HG03095 (cell line): ENCODE results near the gene ZCCHC14.
"Not testable (repeated sequence)": the region's sequence is repeated elsewhere in the genome, so short reads cannot be mapped to it uniquely, and the experiment has no call there.

Experiments used
- ATAC-seq: cut with Tn5 transposase; IDR thresholded peaks from one replicate; pipeline ENCODE4 v1.9.1; 2021; ENCODE audit warnings: moderate library complexity; ENCODE audit not compliant: unreplicated experiment

ZCCHC14 gene

DNA sequence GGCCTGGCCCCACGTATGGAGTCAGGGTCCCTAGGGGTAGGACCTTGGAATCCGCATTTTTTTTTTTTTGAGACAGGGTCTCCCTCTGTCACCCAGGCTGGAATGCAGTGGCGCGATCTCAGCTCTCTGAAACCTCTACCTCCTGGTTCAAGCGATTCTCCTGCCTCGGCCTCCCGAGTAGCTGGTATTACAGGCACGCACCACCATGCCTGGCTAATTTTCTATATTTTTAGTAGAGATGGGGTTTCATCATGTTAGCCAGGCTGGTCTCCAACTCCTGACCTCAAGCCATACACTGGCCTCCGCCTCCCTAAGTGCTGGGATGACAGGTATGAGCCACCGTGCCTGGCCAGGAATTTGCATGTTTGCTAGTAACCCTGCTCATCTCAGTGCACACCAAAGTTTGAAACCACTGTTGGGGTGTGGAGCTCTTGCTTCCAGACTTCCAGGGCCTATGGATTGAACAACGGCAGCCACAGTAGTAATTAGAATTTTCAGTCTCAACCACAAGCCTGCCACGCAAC is 5.0 kb upstream of the ZCCHC14 start:
- ATAC-seq = not testable (repeated sequence)

DNA sequence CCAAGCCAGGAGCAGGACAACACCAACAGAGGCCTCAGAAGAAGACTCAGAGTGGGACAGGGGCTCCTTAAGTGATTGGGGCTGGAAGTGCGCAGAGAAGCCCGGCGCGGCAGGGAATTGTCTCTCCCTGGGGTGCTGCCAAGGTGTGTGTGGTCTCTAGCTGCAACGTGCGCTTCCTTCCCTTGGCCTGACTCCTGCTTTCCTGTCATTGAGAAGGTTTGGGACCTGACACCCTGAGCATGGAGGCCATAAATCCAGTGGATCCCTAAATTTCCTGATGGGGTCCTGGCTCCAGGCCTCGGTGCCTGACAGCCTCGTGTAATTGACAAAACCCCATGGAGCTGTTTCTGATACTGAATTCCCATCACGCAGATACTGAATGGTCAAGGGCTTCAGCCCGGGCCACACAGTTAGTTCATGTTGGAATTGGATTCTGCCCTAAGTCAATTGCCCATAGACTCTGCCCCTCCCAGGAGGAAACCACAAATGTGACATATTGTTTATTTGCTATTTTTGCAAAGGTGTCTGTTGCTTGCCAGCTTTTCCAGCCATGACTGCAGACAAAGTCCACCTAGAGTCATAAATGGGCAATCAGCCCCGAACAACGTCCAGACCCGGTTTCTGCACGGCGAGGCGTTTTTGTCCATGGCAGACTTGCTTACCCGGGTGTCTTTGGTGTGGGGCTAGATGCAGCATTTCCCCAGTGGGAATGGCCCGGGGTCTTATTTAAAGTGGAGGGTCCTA is 4.4 kb upstream of the ZCCHC14 start:
- not testable (repeated sequence) for ATAC-seq

DNA sequence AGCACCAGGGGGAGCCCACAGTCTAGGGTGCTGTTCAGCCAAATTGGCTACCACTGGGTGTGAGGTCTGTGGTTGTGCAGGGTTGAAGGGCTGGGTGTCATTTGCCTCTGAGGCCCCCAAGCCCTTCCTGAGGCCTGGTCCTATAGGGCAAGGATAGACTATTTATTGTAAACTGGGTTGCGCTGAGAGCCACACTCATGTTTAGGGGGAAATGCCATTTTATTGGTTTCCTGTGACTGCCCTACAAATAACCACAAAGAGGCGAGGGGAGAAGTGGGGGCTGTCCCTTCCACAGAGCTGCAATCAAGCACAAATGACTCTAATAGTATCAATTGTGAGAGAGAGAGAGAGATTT is 3.6 kb upstream of the ZCCHC14 start:
- ATAC-seq = no peak

DNA sequence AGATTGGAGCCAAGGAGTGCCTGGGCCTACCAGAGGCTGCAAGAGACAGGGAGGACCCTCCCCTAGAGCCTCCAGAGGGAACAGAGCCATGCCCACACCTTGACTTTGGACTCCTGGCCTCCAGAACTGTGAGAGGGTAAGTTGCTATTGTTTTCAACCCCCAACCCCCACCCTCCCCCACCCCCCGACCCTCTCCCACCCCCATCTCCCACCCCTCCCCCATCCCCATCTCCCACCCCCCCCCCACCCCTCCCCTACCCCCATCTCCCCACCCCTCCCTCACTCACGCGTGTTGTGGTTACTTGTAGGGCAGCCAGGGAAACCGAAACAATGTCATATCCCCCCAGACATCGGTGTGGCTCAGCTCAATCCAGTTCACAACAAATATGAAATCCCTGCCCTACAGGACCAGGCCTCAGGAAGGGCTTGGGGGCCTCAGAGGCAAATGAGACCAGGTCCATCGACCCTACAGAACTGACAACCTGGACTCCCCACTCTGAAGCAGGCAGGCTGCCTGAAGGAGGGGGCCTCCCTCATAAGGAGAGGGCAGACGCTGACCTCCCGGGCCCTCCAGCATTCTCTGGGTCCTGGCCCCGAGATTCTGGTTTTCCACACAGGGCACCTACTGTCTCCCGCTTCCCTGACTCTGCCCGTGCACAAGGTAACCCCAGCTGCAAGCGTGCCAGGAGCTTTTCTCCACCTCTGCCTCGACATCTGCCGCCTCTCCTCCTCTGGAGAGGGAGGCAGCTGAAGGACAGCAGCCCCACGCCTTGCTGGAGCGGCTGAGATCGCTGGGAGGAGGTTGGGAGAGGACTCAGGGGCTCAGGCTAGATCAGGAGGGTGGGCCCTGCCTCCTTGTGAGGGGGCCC is 3.0 kb upstream of the ZCCHC14 start:
- no peak for ATAC-seq

DNA sequence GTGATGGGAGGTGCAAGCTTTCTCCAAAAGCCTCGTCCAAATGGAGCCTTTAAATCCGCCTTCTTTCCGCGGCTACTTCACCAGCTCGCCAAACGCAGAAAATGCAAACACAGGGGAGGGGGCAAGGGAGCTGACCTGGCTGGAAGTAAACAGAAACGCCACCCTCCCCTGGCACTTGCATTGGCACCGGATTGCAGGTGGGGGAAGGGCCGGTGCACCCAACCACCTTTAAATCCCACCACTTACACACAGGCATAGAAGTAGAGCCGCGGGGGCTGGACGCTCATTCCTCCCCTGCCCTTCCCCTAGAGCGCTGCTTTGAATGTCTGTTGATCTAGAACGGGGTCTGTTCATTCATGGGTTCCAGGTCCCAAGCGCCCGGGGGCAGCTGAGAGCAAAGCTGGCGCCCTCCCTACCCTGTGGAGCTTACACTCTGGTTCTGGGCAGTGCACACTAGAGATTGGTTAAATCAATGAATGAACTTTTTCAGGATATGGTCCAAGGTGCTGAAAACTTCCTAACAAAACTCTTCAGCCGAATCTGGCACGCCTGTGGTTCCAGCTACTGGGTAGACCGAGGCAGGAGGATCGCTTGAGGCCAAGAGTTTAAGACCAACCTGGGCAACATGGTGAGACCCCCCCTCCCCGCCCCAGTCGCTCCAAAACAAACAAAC is 920 bp upstream of the ZCCHC14 start:
- no peak for ATAC-seq

DNA sequence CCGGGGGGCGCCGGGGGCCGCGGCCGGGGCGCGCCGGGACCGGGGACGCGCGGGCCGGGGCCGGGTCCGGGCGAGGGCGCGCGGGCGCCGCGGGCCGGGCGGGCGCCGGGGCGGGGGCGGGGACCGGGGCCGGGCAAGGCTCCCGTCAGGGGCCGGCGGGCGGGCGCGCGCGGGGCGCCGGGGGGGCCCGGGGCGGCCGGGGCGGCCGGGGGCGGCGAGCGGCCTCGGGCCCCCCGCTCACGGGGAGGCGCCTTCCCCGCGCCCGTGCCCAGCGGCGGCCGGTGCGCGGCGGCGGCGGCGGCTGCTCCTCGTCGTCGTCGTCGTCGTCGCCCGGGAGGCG is 563 bp downstream of the ZCCHC14 start:
- ATAC-seq = no peak

DNA sequence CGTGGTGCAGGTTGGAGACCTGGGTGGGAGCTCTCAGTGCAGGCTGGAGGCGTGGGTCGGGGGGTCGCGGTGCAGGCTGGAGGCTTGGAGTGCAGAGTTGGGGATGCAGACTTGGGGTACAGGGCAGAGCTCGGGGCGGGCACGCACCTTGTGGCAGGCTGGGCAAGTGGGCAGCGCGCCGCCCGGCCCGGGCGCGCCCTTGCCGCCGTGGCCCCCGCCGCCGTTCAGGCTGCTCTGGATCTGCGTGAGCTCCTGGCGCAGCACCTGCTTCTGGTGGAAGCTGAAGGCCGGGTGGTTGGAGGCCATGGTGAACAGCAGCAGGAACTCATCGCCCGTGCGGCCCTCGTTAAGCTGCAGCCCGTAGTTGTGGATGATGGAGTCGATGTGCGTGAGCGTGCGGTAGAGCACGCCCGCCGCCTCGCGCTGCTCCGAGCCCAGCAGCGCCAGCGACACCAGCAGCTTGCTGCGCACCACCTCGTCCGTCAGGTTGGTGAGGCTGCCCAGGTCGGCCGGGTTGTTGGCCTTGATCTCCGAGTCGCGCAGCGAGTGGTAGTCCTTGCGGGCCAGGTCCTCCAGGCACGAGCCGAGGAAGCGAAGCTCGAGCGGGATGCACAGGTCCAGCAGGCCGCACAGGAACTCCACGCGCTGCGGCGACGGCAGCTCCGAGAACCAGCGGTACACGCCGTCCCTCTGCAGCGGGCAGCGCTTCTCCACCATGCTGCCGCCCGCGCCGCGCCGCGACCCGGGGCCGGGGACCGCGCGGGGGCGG is 1.1 kb downstream of the ZCCHC14 start:
- no peak for ATAC-seq

DNA sequence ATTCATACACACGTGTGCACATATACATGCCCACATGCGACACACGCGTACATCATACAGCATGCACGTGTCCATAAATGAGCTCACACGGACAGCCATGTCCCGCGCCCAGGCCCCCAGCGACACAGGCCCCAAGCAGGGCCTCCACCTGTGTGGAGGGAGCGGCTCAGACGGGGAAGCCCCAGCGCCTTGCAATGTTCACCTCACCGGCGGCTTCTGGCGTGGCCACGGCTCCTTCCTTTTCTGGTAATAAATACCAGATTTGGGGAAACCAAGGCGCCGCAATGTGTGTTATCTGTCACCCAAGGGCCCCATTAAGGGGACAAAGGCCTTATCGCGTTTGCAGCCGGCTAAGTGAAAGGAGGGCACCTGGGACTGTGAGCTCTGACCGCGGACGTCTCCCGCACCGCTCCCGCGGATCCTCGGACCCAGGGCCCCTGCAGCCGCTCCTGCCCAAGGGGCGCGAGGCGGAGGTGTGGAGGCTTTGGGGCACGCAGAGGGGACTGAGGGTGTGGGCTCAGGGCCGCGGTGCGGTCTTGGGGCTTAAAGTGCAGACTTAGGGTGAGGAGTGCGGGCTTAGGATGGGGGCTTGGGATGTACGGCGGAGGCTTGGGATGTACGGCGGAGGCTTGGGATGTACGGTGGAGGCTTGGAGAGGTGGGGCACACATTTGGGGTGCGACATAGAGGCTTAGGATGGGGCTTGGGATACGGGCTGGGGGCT is 1.9 kb downstream of the ZCCHC14 start:
- ATAC-seq = not testable (repeated sequence)

DNA sequence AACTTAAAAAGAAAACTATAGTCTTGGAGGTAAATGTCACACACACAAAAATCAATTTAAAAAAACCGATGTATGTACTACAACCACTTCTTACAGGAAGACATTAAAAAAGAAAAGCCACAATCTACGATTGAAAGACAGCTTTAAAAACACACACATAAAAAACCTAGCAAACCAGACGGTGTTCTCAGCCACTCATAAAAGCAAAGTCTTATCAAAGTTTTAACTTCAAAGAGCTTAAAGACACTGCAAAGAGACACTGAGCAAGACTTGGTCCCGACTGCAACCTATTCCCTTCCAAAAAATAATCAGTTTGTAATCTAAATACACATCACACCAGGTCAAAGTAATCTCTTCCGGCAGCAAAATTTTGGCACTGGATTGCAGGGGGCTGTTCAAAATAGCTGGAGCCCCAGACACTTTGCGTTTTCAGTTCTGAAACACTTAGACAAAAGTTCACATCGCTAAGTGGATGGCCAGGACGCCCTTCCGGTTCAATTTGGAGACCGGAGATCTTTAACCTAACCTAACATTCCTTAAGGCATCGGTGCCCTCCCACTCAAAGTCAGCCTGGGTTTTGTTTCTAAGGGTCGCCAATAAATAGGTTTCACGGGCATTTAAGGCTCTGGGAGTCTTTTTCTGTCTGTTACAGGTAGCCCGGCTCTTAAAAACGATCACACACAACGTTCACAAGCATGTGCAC is 2.6 kb downstream of the ZCCHC14 start:
- no peak for ATAC-seq

DNA sequence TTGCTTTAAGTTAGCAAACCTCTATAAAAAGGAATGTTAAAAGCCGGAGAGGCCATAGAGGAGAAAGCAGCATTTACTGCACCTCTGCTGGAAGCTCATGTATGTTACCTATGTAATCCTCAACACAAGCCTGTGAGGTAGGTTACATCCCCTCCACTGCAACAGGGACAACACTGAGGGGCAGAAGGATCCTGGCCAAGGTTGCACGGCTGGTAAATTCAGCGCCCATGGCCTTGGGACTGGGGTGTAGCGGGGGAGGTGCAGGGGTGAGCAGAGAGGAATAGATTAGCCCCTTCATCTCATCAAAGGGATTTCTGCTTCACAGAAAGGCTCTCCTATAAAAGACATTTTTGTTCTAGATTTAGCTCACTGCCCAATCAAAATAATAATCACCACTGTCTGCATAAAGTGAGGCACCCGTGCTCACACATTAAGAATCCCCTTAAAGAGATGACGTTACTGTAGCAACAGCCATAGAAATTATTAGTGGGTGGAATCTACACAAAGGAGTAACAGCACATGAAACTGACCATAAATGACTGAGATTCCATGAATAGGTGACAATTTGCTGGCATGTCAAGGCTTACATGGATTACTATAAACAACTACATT is 3.3 kb downstream of the ZCCHC14 start:
- ATAC-seq = no peak

DNA sequence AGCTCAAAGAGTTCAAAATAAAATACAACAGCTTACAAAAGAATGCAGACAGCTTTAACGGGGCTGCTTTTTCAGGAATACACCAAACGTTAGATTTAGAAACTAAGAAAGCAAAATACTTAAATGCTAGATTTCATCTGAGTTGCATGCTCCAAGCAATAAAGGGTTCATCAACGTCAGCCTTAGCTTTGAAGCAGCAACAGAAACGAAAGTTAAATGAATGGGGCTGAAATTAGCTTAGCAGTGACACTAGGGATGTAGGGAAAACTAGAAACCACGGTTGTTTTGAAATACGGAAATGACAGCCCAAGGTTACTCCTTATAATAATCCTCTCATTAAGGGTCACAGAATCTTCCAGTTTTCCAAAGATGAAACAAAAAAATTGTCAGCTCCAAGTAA is 3.9 kb downstream of the ZCCHC14 start:
- not testable (repeated sequence) for ATAC-seq

DNA sequence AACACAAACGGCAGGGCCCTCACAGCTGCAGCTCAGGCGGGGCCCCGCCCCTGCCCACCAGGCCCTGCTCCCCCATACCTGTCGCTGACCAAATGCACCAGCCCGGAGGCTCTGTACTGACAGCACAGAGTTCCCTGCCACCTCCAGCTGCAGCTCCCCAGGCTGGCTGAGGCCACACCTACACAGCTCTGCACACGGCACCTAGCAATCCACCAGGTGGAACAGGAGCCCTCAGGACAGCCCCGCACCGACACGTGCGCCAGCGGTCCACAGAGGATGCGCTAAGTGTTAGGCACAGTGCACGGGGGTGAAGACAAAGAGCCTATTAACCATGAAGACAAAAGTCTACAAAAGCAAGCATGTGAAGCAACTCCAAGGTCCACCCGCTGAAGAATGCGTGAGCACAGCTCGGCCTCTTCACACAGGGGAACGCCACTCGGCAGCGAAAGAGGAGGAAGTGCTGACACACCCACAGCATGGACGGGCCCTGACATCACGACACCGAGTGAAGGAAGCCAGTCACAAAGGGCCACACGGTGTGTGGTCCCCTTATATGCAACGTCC is 5.4 kb downstream of the ZCCHC14 start:
- no peak for ATAC-seq

DNA sequence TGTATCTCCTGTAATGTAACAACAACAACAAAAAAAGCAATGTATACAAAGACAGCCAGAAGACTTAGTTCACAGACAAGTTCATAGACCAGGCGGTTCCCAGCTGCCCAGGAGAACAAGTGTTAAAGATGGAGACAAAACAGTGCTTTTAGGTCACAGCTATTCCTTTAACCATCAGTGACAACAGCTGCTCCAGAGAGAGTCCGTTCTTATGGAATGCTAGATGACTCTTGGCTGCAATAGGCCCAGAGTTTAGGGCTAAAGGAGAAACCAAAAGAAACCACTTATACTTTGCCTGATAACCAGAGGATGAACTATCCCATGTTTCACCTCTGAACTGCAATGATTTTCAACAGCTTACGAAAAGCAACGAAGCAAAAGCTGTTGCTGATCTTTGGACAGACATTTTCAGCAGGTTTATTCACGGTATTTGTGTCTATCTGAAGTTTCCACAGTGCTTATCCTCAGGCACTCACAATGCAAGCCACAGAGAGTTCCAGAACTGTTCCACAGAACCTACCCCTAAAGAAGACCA is 6.0 kb downstream of the ZCCHC14 start:
- no peak for ATAC-seq

DNA sequence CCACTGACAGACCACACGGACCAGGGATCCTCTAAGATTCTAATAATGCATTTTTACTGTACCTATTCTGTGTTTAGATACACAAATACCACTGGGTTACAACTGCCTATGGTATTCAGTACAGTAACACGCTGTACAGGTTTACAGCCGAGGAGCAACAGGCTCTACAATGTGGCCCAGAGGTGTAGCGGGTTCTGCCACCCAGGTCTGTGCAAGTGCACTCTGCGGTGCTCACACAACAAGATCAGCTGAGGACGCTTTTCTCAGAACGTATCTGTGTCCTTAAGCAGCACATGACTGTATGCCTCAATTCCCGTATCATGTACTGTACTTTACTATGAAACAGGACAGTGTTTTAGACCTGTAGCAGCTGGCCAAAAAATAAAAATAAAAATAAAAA is 6.5 kb downstream of the ZCCHC14 start:
- no peak for ATAC-seq

DNA sequence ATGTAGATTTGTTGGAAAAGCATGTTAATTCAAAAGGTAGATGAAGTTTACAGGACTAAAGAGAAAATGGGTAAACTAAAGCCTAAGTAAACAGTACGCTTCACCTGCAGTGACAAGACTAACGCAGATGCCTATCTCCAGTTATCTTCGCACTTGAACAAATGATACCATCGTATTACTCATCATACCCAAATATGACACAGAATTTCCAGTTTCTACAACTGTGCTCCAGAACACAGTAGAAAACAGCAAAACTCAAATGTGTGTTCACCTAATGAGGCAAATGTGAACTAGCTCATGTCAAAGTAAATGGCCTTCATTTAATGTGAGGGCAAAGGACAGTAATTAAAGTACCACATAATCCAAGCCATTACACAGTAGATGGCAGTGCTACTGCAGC is 7.0 kb downstream of the ZCCHC14 start:
- ATAC-seq = not testable (repeated sequence)

DNA sequence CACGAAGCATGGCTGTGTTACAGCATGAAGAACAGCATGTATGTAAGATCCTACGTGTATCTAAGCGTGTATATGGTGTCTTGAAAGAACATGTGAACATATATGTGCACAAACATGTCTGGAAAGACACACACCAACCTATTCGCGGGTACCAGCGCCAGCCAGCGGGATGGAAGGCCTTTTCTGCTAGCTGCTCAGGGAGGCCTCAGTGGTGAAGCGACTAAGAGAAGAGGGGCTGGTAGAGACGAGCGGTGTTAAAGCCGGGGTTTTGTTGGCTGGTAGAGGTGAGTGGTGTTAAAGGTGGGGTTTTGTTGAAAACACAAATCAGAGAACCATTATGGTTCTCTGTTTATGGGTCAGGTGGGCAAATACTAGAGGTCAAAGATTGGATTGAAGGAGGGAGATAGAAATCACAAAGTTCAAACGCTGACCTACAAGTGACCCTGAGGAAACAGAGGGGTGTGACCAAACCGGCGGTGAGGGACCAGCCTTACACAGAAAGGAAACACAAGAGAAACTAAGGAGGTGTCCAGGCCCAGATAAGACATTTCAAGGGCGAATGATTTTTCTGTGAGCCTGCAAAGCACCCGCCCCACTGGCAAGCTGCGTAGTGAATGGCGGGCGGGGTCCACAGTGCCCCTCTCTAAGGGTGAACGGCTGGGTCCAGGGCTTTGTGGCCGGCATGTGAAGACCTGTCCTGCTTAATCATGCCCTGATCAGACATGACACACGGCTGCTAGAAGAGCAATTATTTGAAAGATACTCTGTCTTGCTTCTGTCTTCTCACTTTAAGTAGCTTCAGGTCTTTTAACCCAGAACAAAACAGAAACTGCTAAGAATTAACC is 8.1 kb downstream of the ZCCHC14 start:
- ATAC-seq = no peak

DNA sequence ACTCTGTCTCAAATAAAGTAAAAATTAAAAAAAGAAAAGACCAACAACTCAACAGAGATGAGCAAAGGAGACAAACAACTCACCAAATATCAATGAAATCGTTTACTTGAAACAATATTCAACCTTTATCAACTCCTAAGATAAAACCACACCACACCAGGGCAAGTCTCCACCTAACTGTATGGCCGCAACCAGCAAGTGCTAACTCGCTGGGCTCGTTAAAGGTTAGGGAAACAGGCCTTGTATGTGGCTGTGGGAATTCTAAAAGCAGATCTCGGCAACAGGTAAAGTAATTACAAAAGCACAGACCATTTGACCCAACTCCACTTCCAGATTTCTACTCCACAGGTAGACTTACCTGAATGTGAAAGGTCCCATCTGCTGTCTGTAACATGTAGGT is 9.3 kb downstream of the ZCCHC14 start:
- no peak for ATAC-seq

DNA sequence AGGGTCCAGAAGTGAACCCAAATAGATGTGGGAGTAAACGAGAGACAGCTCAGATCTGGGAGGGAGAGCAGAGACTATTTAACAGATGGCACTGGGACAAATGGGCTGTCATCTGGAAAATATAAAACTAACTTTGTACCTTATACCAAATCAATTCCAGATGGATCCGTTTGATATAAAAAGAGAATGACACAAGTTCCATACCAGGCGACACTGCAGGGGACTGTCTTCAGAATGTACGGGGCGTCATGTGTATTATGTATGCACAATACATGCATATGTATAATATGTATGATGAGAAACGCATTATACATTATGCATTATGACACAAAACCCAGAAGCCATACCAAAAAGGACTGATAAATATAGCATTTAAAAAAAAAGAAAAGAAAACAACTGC is 10.2 kb downstream of the ZCCHC14 start:
- ATAC-seq = not testable (repeated sequence)
